Measurements from ENCODE around the gene FOXP4.

Gene FOXP4

GRCh38 chr6:41634657-41635056 lies 88.5 kb downstream of the FOXP4 start:
- DNase-seq = peak; percentile 14

DNA sequence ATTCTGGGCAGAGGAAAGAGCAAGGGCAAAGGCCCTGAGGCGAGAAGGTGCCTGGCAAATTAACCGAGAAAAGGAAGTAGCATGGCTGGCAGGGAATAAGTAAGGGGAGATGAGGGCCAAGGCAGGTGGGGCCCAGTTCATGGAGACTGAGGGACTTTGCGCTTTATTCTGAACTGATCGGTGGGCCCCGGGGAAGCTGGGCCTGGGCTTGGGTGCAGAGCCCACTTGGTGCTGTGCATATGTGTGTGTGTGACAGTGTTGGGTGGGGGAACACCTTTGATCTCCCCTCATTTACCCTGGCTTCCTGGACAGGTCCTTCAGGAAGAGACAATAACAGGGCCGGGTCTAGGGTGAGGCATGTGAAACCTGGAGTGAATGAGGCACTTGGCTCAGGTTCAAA lies 89.2 kb downstream of the FOXP4 start:
- DNase-seq = no peak

DNA sequence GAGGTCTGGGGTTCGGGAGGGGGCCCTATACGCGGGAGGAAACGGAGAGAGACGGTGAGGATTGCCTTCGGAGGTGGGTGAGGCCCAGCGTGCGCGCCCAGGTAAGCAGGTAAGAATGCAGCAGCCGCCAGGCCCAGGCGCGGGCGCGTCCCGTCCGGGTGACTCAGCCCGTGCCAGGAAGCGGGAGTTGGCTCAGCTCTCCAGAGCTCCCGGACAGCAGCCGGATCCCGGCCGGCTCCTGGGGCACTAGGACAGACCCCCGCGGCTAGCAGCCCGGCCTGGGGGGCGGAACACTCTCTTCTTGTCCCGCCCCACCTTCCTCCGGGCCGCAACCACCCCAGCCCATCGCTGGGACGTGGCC lies 90.6 kb downstream of the FOXP4 start:
- DNase-seq = no peak

DNA sequence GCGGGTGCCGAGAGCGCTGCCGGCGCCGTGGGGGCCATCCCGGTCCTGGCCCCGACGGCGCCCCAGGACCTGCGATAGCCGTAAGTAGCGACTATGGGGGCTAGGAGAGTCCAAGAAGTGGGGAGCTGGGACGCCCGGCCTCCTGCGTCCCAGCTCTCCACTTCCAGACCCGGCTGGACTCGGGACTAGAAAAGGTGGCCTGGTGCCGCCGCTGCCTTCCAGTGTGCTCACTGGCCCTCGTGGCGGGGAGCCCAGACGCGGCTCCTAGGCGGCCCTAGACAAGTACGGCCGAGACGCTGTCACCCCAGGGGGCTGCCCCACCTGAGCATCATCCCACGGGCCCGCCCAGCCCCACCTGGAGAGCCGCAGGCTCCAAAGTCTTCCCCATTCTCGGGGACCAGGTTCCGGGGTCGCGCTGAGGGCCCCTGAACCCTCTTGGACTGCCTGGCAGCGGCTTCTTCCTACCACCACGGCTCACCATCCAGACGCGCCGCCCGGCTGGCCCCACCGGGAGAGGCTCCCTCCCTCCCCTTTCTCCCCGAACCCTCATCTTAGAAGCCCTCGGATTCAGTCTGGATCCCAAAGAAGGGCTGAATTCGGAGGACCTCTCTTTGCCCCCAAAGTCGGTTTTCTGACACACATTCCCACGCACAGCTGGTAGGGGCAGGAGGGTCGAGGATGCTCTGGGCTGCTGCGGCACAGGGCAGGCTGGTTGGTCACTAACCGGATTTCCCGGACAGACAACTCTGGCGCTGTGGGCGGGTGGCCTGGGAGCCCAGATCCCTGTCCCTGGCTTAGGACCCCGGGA lies 91.2 kb downstream of the FOXP4 start:
- DNase-seq = no peak

DNA sequence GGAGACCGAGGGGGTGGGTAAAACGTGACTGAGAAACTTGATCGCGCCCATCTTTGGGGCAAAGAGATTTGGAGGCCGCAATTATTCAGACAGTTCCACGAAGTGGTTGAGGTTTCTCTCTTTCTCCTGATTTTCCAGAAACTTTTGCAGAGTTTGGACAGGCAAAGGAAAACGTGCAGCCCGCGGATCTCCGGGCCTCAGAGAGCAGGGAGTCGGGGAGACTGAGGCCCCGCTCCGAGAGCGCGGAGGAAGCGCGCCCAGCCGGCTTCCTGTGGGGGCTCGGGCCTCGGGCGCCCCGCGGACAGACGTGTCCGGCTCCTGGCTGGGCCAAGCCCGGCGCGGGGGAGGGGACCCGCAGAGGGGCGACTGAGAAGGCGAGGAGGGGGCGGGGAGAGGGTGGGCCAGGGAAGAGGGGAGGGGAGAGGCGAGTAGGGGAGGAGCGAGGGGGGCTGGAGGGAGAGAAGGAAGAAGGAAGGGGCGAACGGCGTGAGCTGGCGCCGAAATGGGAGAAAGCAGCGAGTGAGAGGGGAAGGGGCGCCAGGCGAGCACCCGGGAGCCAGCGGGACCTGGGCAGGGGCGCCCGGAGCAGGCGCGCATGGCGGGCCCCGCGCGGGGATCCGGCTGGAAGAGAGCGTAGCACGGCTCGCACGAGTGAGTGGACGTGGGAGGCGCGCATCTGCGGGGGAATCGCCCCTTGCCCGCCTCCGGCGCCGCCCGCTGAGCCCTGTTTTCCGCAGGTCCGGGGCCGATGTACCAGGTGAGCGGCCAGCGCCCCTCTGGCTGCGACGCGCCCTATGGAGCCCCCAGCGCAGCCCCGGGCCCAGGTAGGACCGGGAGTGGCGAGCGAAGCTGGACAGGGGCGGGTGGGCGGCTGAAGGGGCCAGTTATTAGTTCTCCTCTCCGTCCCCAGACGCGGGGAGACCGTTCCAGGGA lies 92.1 kb downstream of the FOXP4 start, which contains the start of gene MDFI:
MDFI (plus strand) TSS at position 467 of the 933 bp plus-strand sequence; CDS start at position 749, 282 bp downstream.
- no peak for DNase-seq

GRCh38 chr6:41638935-41639808 lies 93.0 kb downstream of the FOXP4 start:
- no peak for DNase-seq

GRCh38 chr6:41639809-41640371 lies 93.7 kb downstream of the FOXP4 start:
- DNase-seq = no peak

- DNase-seq = no peak
These were observed 94.2 kb downstream of the FOXP4 start for GRCh38 chr6:41640426-41640825.

GRCh38 chr6:41641352-41641925 lies 95.3 kb downstream of the FOXP4 start:
- DNase-seq = no peak

DNA sequence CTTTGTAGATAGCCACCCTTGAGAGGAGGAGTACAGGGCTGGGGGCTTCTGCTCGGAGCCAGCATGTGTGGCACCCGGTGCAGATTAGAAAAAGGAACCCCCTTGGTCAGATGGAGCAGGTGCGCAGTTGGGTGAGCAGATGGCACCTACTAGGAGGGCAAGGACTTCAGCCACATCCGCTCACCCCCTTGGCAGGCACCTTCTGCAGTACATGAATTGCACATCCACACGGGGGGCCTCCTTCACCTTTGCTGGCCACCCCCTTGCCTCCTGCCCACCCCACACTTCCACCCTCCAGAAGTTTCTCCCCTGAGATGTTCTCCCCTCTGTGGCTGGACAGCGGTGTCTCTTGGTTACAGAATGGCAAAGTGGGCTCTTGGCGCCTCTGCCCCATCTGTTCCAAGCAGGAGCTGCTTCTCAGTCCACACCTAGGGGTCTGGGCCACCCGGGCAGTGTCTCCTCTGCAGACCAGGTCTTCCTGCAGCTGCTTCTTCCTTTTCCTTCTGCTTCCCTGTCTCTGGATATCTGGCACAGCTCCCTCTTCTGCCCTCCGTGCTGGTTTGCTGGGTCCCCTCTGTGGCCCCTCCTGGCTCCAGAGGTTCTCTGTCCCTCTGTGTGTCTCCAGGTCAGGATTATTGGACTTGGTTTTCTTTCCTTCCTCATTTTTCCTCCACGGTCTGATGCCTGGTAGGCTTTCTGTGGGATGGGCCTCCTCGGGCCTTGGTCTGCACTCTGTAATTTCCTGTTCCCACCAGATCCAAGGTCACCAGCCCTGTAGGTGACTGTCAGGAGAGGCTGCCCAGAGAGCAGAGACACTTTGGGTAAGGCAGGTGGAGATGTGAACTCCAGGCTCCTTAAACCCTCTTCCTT lies 96.1 kb downstream of the FOXP4 start:
- no peak for DNase-seq

GRCh38 chr6:41642960-41643898 lies 97.0 kb downstream of the FOXP4 start:
- DNase-seq = no peak

DNA sequence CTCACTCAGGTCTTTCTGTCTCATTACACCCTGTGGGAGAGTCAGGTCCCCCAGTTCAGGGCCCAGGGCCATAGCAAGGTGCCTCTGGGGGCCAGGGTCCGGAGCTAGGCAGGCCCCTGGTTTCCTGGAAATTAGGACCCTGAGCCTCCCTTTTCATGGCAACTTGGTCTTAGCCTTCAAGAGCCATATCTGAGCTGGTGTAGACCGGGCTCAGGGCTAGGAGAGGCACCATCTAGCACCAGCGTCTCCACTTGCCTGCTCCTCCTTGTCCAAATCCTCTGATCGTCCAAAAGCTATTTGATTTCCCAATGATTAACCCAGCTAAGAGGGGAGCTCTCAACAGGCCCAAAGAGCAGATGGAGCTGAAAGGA lies 97.7 kb downstream of the FOXP4 start:
- no peak for DNase-seq

GRCh38 chr6:41644297-41644879 lies 98.2 kb downstream of the FOXP4 start:
- no peak for DNase-seq

- no peak for DNase-seq
These were observed 98.9 kb downstream of the FOXP4 start for GRCh38 chr6:41645007-41645618.

- no peak for DNase-seq
These were observed 100.0 kb downstream of the FOXP4 start for GRCh38 chr6:41646026-41646795.

- no peak for DNase-seq
These were observed 100.9 kb downstream of the FOXP4 start for GRCh38 chr6:41647061-41647511.

DNA sequence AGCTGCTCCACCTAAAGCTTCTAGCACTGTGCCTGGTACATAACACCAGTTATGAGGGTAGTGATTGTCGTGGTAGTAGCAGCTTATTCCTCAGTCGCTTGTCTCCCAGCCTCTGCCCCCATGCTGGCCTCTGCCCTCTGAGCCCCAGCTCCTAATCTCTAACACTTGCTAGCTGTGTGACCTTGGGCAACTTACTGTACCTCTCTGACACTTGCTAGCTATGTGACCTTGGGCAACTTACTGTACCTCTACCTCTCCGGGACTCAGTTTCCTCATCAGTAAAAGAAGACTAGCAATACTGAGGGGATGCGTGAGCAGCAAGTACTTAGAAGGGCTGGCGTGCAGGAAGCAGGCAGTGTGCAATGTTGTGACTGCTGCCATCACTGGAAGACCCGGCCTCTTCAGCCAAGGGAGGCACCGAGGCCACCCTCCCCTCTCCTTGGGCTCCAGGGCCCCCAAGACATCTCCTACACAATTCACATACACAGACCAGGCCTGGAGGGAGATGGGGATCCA lies 101.9 kb downstream of the FOXP4 start:
- DNase-seq = no peak

- no peak for DNase-seq
These were observed 102.7 kb downstream of the FOXP4 start for GRCh38 chr6:41648921-41649320.

Measured in COR-L47 (cell line).